Activated B cell treated with CpG ODN at 0.5 μM for 24 hours (primary cell): ENCODE measurements around the gene GEMIN8. TPM values are rescaled to one million over a fixed set of nuclear protein-coding genes. Genes with fewer than 3 reads are reported as not detected.

Experiments
- ATAC-seq: fragments of 200-7000 bp; cut with Tn5 transposase; one replicate; pipeline ENCODE4 v1.10.0; 2021; ENCODE audit warnings: low read depth, mild to moderate bottlenecking, moderate library complexity
- CTCF ChIA-PET: fragments of 350-600 bp; sonication (Branson Sonifier 250); formaldehyde crosslinking; loops from one replicate; lab custom pipeline; 2021; ENCODE audit warnings: antibody characterized with exemption; lab: Charles Lee
- POLR2A ChIA-PET: fragments of 350-600 bp; sonication (Branson Sonifier 250); formaldehyde crosslinking; loops from one replicate; lab custom pipeline; 2021; ENCODE audit warnings: antibody characterized with exemption; lab: Charles Lee
- DNase-seq: peaks from one replicate; pipeline ENCODE4 v3.0.0; 2022
- H3K27ac Mint-ChIP-seq: one replicate; pipeline ENCODE4 v1.8.0; 2020; ENCODE audit warnings: mixed read lengths
- H3K27me3 Mint-ChIP-seq: one replicate; pipeline ENCODE4 v1.8.0; 2021; ENCODE audit warnings: mixed read lengths
- H3K36me3 Mint-ChIP-seq: one replicate; pipeline ENCODE4 v1.8.0; 2021; ENCODE audit warnings: low read depth, mixed read lengths
- H3K4me1 Mint-ChIP-seq: one replicate; pipeline ENCODE4 v1.8.0; 2021; ENCODE audit warnings: mixed read lengths
- H3K4me3 Mint-ChIP-seq: one replicate; pipeline ENCODE4 v1.8.0; 2020; ENCODE audit warnings: mild to moderate bottlenecking, mixed read lengths
- H3K9me3 Mint-ChIP-seq: one replicate; pipeline ENCODE4 v1.8.0; 2020; ENCODE audit warnings: mixed read lengths
- CTCF ChIP-seq: fragments of 200-600 bp; IDR thresholded peaks from one replicate; pipeline ENCODE4 v1.8.0; 2022; ENCODE audit warnings: antibody characterized with exemption, mild to moderate bottlenecking
- intact Hi-C: fragments of 100-400 bp; cut with micrococcal nuclease; formaldehyde crosslinking; loops from one replicate; pipeline ENCODE4 v1.15.1; 2024
- total RNA-seq: library from RNA; stranded (reverse); gene quantifications from 2 replicates; pipeline ENCODE4 v1.2.3, GENCODE V29; 2022

The GEMIN8 gene
- total RNA-seq, 1 donor from 2014 or later = 19.9 TPM

- H3K36me3 Mint-ChIP-seq = no peaks in the 10 kb centered on the region
- no peak overlapping the region for H3K4me3 Mint-ChIP-seq
- H3K27me3 Mint-ChIP-seq = peaks cover 5% of the 10 kb centered on the region
- H3K9me3 Mint-ChIP-seq = no peaks in the 10 kb centered on the region
- H3K4me1 Mint-ChIP-seq = no peaks in the 10 kb centered on the region
- no peak overlapping the region for H3K27ac Mint-ChIP-seq
- POLR2A ChIA-PET = no interaction called here
- DNase-seq = no peak
- no peak for TF ChIP-seq CTCF
- CTCF ChIA-PET = no interaction called here
- intact Hi-C loops = no loop called here
- ATAC-seq = no peak
Observed at GRCh38 chrX:14043209-14043608, 13.5 kb upstream of the GEMIN8 start.

DNA sequence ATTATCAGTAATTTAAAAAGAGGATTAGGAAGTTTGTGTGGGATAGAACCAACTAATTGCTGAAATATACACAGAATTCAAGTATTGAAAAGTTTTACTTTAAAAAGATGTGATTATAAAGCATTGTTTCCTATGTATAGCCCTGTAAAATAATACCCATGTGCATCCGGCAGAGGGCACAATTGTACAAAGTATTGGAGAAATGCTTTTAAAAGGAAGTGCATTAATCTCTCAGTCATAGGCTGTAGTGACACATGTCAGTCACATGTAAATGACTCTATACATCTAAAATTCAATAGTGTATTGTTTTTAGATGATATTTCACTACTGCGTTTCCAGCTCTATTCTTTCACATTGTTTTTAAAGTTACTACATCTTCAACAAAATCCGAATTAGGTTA lies 9.7 kb upstream of the GEMIN8 start:
- Mint-ChIP-seq H3K4me3 (no peak overlapping the region), H3K9me3 (no peaks in the 10 kb centered on the region), H3K27me3 (peaks cover 2% of the 10 kb centered on the region), H3K27ac (no peak overlapping the region), H3K36me3 (no peaks in the 10 kb centered on the region), H3K4me1 (no peaks in the 10 kb centered on the region)
- ATAC-seq = peak; percentile 77
- POLR2A ChIA-PET = no interaction called here
- CTCF ChIA-PET = interaction anchor here (1.3 to 2.2 kb wide), 3 partner anchors 530 to 1203 kb away, joined by 4 to 13 read pairs (median 4); no protein-coding TSS in a partner anchor
- TF ChIP-seq CTCF = no peak
- no peak for DNase-seq
- intact Hi-C loops = loop anchor here (1.0 to 5.0 kb wide), 5 partner anchors 489 to 1428 kb away; partner anchors contain the start of gene GLRA2

DNA sequence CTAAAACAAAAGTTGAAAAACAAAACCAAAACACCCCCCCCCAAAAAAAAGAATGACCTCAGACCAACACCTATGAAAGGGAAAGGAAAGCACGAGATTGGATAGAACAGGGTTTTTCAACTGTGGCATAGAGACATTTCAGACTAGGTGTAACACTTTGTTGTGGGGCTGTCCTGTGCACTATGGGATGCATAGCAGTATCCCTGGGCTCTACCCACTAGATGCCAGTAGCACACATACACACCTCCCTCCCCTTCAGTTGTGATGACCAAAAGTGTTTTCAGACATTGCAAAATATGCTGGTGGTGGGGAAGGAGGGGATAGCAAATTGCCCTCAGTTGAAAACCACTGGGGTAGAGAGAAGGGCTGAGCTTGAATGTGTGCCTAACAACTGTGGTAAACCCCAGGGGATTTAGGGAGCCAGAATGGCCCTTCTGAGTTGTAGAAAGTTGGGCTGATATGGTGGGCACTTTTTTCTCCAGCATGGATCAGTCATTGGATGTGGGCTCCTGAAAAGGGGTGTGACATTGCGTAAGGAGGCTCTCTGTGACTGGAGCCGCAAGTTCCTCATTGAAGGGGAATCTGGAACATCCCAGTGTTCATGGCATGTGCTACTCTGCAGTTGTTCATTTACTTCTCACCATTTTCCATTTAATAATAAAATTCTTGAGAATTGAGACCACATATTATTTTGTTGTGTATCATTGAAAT lies 8.8 kb upstream of the GEMIN8 start:
- ChIA-PET CTCF (interaction anchor here (1.3 to 2.2 kb wide), 3 partner anchors 529 to 1204 kb away, joined by 4 to 13 read pairs (median 4); no protein-coding TSS in a partner anchor), POLR2A (no interaction called here)
- no peak overlapping the region for H3K4me3 Mint-ChIP-seq
- no peaks in the 10 kb centered on the region for H3K4me1 Mint-ChIP-seq
- H3K27ac Mint-ChIP-seq = no peak overlapping the region
- no peak for DNase-seq
- H3K27me3 Mint-ChIP-seq = peaks cover 2% of the 10 kb centered on the region
- H3K36me3 Mint-ChIP-seq = no peaks in the 10 kb centered on the region
- TF ChIP-seq CTCF = no peak
- H3K9me3 Mint-ChIP-seq = no peaks in the 10 kb centered on the region
- intact Hi-C loops = loop anchor here (1.0 to 5.0 kb wide), 5 partner anchors 490 to 1429 kb away; partner anchors contain the start of gene GLRA2
- ATAC-seq = no peak

GRCh38 chrX:14032406-14032805 lies 2.7 kb upstream of the GEMIN8 start:
- ChIA-PET CTCF (interaction anchor here (0.9 to 3.8 kb wide), 8 partner anchors 162 to 749 kb away, joined by 3 to 72 read pairs (median 4); partner anchors contain the start of genes OFD1 and TRAPPC2), POLR2A (no interaction called here)
- ATAC-seq (no peak), DNase-seq (no peak)
- H3K36me3 Mint-ChIP-seq = peaks cover 2% of the 10 kb centered on the region
- peaks cover 22% of the 10 kb centered on the region for H3K4me1 Mint-ChIP-seq
- no peak overlapping the region for H3K27ac Mint-ChIP-seq
- H3K9me3 Mint-ChIP-seq = no peaks in the 10 kb centered on the region
- intact Hi-C loops = loop anchor here (1.0 to 5.0 kb wide), 6 partner anchors 134 to 1240 kb away; partner anchors contain the start of gene PRPS2
- H3K27me3 Mint-ChIP-seq = peaks cover 2% of the 10 kb centered on the region
- H3K4me3 Mint-ChIP-seq = no peak overlapping the region
- no peak for TF ChIP-seq CTCF

GRCh38 chrX:14030174-14030530 lies 460 bp upstream of the GEMIN8 start:
- Mint-ChIP-seq H3K4me3 (peak overlapping the region; percentile 94), H3K36me3 (peaks cover 2% of the 10 kb centered on the region), H3K9me3 (no peaks in the 10 kb centered on the region), H3K4me1 (peaks cover 30% of the 10 kb centered on the region), H3K27ac (peak overlapping the region; percentile 97), H3K27me3 (no peaks in the 10 kb centered on the region)
- no peak for TF ChIP-seq CTCF
- DNase-seq (no peak), ATAC-seq (peak; percentile 32)
- ChIA-PET CTCF (interaction anchor here (0.6 to 2.2 kb wide), 2 partner anchors 265 to 523 kb away, joined by 3 to 18 read pairs; no protein-coding TSS in a partner anchor), POLR2A (interaction anchor here (0.5 to 1.7 kb wide), 10 partner anchors 268 to 1295 kb away, joined by 3 to 14 read pairs (median 3); partner anchors contain the start of genes OFD1, TCEANC and TRAPPC2)
- intact Hi-C loops = loop anchor here (1.0 to 5.0 kb wide), 6 partner anchors 296 to 1305 kb away; partner anchors contain the start of genes OFD1, PIGA, PRPS2 and TCEANC
